PC-9 (cell line): Measurements from ENCODE around the gene PARD6B.

Experiments used
- EZH2 ChIP-seq: fragments of 200-600 bp; sonication (generic); IDR thresholded peaks from 2 replicates; pipeline ENCODE4 v1.8.0; 2017; ENCODE audit warnings: antibody characterized with exemption, low read depth
- TF ChIP-seq, protein P1 (sequence below): fragments of 200-600 bp; sonication (generic); conservative IDR thresholded peaks from 2 replicates; pipeline ENCODE4 v1.6.1; 2017; ENCODE audit warnings: mixed run types, antibody characterized with exemption, mild to moderate bottlenecking, moderate library complexity

DNA sequence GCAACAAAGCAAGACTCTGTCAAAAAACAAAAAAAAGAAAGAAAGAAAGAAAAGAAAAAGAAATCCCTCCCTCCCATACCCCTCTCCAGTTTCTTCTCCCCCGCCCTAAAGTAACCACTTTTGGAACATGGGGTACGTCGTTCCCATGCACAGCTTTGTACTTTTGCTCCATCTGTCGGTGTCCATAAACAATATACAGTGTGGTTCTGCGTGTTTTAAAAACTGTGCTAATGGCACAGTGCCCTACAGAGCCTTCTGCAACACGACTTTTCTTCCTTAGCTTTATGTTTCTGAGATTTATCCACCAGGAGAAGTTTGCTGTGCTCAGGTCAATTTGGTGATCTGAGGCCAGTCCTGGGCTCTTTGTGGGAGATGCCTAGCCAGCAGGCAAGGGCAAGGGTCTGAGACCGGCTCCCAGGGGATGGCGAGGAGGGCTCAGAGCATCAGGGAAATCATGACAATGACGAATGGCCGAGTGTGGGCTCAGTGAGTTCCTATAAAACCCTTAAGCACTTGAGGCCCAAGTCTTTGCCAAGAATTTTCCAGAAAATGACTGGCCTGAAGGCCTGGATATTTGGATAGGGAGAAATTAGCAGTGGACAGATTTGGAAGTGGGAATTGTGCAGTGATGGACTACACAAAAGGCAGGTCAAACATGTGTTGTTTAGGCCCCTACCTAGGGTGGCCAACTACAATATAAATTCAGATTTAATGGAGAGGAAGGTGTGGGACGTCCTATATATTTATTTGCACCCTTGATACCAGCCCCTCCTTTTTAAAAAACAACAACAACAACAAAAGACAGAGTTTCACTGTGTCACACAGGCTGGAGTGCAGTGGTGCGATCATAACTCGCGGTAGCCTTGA lies 61.6 kb downstream of the PARD6B start:
- TF ChIP-seq, protein P1, sequence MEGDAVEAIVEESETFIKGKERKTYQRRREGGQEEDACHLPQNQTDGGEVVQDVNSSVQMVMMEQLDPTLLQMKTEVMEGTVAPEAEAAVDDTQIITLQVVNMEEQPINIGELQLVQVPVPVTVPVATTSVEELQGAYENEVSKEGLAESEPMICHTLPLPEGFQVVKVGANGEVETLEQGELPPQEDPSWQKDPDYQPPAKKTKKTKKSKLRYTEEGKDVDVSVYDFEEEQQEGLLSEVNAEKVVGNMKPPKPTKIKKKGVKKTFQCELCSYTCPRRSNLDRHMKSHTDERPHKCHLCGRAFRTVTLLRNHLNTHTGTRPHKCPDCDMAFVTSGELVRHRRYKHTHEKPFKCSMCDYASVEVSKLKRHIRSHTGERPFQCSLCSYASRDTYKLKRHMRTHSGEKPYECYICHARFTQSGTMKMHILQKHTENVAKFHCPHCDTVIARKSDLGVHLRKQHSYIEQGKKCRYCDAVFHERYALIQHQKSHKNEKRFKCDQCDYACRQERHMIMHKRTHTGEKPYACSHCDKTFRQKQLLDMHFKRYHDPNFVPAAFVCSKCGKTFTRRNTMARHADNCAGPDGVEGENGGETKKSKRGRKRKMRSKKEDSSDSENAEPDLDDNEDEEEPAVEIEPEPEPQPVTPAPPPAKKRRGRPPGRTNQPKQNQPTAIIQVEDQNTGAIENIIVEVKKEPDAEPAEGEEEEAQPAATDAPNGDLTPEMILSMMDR: no peak
- no peak for TF ChIP-seq EZH2
